ENCODE data around the gene UPP2. TPM values are rescaled to one million over a fixed set of nuclear protein-coding genes. Genes with fewer than 3 reads are reported as not detected.

Gene UPP2
- total RNA-seq, 1 experiment from 2014 or later = not detected

- Mint-ChIP-seq H3K27me3 (ENCODE audit: insufficient read depth, unreplicated experiment) (peaks cover 11% of the 10 kb centered on the region), H3K4me1 (ENCODE audit: insufficient read depth, unreplicated experiment) (no peaks in the 10 kb centered on the region), H3K36me3 (ENCODE audit: insufficient read depth, unreplicated experiment) (no peaks in the 10 kb centered on the region), H3K27ac (ENCODE audit: low read depth, unreplicated experiment) (no peak overlapping the region), H3K9me3 (ENCODE audit: unreplicated experiment) (peaks cover 3% of the 10 kb centered on the region), H3K4me3 (ENCODE audit: unreplicated experiment) (no peak overlapping the region)
- POLR2A ChIA-PET = no interaction called here
- intact Hi-C loops (cut with micrococcal nuclease) = no loop called here
- CTCF ChIA-PET = no interaction called here
- no peak for DNase-seq (ENCODE audit: unreplicated experiment)
- no peak for TF ChIP-seq CTCF (IDR thresholded peaks at IDR 0.05; ENCODE audit: unreplicated experiment)
- BruUV-seq (replicated peaks) = no TSS peak
Measured at GRCh38 chr2:158127380-158127804, 25.7 kb downstream of the UPP2 start.

- DNase-seq (ENCODE audit: unreplicated experiment) = no peak
- peaks cover 11% of the 10 kb centered on the region for H3K27me3 Mint-ChIP-seq (ENCODE audit: insufficient read depth, unreplicated experiment)
Measured at GRCh38 chr2:158128168-158128973, 26.7 kb downstream of the UPP2 start.

GRCh38 chr2:158129037-158129436 is 27.4 kb downstream of the UPP2 start:
- intact Hi-C loops (cut with micrococcal nuclease) = no loop called here
- Mint-ChIP-seq H3K36me3 (ENCODE audit: insufficient read depth, unreplicated experiment) (no peaks in the 10 kb centered on the region), H3K9me3 (ENCODE audit: unreplicated experiment) (peaks cover 6% of the 10 kb centered on the region), H3K4me3 (ENCODE audit: unreplicated experiment) (no peak overlapping the region), H3K27me3 (ENCODE audit: insufficient read depth, unreplicated experiment) (peaks cover 9% of the 10 kb centered on the region), H3K27ac (ENCODE audit: low read depth, unreplicated experiment) (no peak overlapping the region), H3K4me1 (ENCODE audit: insufficient read depth, unreplicated experiment) (no peaks in the 10 kb centered on the region)
- no peak for TF ChIP-seq CTCF (IDR thresholded peaks at IDR 0.05; ENCODE audit: unreplicated experiment)
- POLR2A ChIA-PET = no interaction called here
- DNase-seq (ENCODE audit: unreplicated experiment) = no peak
- CTCF ChIA-PET = no interaction called here
- no TSS peak for BruUV-seq (replicated peaks)

More at GRCh38 chr2:158128168-158128973, 26.7 kb downstream of the UPP2 start:
- POLR2A ChIA-PET = no interaction called here
- Mint-ChIP-seq H3K9me3 (ENCODE audit: unreplicated experiment) (peaks cover 6% of the 10 kb centered on the region), H3K4me1 (ENCODE audit: insufficient read depth, unreplicated experiment) (no peaks in the 10 kb centered on the region), H3K36me3 (ENCODE audit: insufficient read depth, unreplicated experiment) (no peaks in the 10 kb centered on the region), H3K4me3 (ENCODE audit: unreplicated experiment) (no peak overlapping the region), H3K27ac (ENCODE audit: low read depth, unreplicated experiment) (no peak overlapping the region)
- CTCF ChIA-PET = no interaction called here
- intact Hi-C loops (cut with micrococcal nuclease) = no loop called here
- no peak for TF ChIP-seq CTCF (IDR thresholded peaks at IDR 0.05; ENCODE audit: unreplicated experiment)
- BruUV-seq (replicated peaks) = no TSS peak

GRCh38 chr2:158130832-158131473 is 29.3 kb downstream of the UPP2 start:
- TF ChIP-seq CTCF (IDR thresholded peaks at IDR 0.05; ENCODE audit: unreplicated experiment) = no peak
- H3K36me3 Mint-ChIP-seq (ENCODE audit: insufficient read depth, unreplicated experiment) = no peaks in the 10 kb centered on the region
- no TSS peak for BruUV-seq (replicated peaks)
- intact Hi-C loops (cut with micrococcal nuclease) = no loop called here
- no peak overlapping the region for H3K4me3 Mint-ChIP-seq (ENCODE audit: unreplicated experiment)
- CTCF ChIA-PET = no interaction called here
- no peak overlapping the region for H3K27ac Mint-ChIP-seq (ENCODE audit: low read depth, unreplicated experiment)
- H3K27me3 Mint-ChIP-seq (ENCODE audit: insufficient read depth, unreplicated experiment) = no peaks in the 10 kb centered on the region
- POLR2A ChIA-PET = no interaction called here
- H3K9me3 Mint-ChIP-seq (ENCODE audit: unreplicated experiment) = peaks cover 6% of the 10 kb centered on the region
- no peak for DNase-seq (ENCODE audit: unreplicated experiment)
- no peaks in the 10 kb centered on the region for H3K4me1 Mint-ChIP-seq (ENCODE audit: insufficient read depth, unreplicated experiment)

Measured in MCF 10A (cell line).